HG03354 (cell line): ENCODE data around the gene ZBTB4.
"Not testable (repeated sequence)": the region's sequence is repeated elsewhere in the genome, so short reads cannot be mapped to it uniquely, and the experiment has no call there.

Experiments used
- ATAC-seq: cut with Tn5 transposase; IDR thresholded peaks from one replicate; pipeline ENCODE4 v1.9.1; 2021; ENCODE audit warnings: mild to moderate bottlenecking; ENCODE audit not compliant: unreplicated experiment, poor library complexity, severe bottlenecking

The ZBTB4 gene

GRCh38 chr17:7474767-7475166, 4.7 kb downstream of the ZBTB4 start:
- ATAC-seq, result not testable (repeated sequence)

DNA sequence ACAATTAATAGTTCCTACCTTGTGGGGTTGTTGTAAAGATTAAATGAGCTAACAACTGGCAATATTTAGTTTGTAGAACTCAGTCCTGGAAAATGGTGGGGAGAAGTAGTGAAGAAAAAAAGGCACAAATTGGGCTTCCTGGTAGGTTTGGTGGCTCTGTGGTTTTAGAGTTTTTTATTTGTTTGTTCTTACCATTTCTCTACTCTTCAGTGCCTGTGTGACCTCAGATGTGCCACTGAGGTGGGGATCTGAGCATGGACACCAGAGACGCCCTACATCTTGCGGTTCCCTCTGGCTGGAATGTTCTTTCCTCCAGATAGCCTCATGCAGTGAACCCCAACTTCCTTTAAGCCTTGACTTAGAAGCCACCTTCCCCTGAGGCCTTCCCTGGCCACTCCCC, 7.7 kb downstream of the ZBTB4 start:
- ATAC-seq, result no peak

DNA sequence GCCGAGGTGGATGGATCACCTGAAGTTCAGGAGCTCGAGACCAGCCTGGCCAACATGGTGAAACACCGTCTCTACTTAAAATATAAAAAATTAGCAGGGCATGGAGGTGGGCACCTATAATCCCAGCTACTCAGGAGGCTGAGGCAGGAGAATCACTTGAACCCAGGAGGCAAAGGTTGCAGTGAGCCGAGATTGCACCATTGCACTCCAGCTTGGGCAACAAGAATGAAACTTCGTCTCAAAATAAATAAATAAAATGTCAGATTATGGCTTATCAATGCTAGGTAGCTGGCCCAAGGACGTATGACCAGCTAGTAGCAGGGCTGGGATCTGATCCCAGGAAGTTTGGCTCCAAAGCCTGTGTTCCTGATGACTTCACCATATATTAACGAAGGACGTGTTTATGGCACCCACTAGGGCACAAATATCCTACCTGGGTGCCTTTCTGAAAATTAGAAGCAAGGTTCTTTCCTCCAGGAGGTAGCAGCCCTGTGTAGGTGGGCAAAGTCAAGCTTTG, 8.9 kb downstream of the ZBTB4 start:
- not testable (repeated sequence) for ATAC-seq

GRCh38 chr17:7469843-7470242, 9.6 kb downstream of the ZBTB4 start:
- not testable (repeated sequence) for ATAC-seq

DNA sequence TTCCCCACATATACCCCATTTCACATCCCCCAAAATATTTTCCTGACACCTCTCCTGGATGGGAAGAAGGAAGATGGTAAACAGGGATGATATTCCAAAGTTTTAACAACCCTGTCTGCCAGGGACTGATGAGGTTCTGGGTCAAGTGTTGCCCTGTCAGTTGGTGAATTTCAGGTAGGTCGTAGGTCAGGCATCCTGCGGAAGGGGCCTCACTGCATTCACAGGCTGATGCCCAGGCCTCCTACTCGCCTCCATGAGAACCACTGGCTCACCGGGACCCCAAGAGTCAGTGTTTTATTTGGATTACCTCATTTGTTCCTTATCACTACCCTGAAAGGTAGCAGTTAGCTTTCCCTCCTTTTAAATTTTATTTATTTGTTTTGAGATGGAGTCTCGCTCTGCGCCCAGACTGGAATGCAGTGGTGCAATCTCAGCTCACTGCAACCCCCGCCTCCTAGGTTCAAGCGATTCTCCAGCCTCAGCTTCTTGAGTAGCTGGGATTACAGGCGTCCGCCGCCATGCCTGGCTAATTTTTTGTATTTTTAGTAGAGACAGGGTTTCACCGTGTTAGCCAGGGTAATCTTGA, 10.5 kb downstream of the ZBTB4 start:
- no peak for ATAC-seq

DNA sequence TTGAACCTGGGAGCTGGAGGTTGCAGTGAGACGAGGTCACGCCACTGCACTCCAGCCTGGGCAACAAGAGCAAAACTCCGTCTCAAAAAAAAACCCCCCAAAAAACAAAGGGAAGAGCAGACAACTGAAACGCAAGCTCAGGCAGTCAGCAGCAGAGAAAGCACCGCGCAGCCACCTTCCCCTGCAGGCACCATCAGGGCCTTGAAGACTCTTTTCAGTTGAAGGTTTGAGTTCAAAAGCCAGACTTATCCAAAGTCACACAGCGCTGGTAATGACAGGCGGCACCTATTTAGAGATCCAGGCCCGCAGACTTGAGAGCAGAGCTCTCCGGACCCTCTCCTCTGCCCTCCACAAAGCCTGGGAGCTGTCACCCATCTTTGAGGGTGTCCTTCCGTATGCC, 11.1 kb downstream of the ZBTB4 start:
- ATAC-seq, result no peak

- no peak for ATAC-seq
Measured at GRCh38 chr17:7467498-7467897, 11.9 kb downstream of the ZBTB4 start.

DNA sequence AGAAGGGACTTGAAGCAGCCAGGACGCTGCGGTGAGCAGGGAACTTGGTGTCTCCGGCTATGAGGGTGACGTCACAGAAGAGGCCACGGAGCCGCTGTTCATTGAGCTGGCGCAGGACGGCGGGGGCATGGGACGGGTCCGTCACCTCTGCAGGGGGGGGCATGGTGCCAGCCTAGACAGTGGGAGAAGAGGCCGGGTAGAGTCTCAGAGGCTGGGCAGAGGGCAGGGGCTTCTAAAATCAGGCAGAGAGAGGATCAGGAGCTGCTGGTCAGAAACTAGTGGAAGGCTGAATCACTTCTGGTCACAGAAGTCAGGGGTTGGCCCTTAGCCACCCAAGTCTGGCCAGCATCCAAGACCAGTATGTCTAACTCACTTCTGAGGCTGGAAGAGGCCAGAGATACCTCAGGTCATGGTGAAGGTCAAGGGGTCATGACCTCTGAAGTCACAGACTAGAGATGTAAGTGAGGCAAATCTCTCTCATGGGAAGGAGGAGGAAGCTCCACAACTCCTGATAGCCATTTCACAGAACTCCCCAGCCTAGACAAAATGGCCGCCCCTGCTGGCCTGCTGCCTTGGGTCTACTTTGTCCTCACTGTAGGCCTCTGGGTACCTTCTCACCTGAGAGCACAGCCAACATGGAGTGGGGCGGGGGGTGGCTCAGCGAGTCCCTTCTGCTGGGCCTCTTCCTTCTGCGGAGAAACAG, 12.6 kb downstream of the ZBTB4 start:
- ATAC-seq, result no peak

GRCh38 chr17:7466318-7466638, 13.2 kb downstream of the ZBTB4 start:
- ATAC-seq, result no peak

- ATAC-seq, result no peak
Measured at GRCh38 chr17:7465597-7466275, 13.7 kb downstream of the ZBTB4 start.

- no peak for ATAC-seq
Measured at GRCh38 chr17:7464081-7464480, 15.3 kb downstream of the ZBTB4 start.

DNA sequence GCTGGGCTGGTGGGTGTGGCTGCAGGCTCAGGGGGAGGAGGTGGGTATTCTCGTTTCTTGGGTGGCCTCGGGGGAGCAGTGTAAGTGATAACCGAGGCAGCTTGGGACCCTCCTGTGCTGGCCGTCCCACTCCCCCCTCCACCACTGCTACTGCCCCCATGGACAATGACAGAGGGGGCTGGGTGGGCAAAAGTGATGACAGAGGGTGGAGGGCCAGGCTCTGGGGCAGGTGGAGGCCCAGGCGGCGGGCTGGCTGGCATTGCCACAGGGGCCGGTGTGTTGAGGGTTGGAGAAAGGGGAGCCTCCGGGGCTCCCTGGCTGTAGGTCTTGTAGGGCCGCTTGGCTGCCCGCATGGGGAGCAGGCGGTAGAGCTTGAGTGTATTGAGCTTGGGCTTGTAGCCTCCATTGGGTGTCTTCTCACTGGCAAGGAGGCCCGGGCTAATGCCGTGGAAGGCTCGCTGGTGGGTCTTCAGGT, 16.0 kb downstream of the ZBTB4 start:
- ATAC-seq, result no peak

DNA sequence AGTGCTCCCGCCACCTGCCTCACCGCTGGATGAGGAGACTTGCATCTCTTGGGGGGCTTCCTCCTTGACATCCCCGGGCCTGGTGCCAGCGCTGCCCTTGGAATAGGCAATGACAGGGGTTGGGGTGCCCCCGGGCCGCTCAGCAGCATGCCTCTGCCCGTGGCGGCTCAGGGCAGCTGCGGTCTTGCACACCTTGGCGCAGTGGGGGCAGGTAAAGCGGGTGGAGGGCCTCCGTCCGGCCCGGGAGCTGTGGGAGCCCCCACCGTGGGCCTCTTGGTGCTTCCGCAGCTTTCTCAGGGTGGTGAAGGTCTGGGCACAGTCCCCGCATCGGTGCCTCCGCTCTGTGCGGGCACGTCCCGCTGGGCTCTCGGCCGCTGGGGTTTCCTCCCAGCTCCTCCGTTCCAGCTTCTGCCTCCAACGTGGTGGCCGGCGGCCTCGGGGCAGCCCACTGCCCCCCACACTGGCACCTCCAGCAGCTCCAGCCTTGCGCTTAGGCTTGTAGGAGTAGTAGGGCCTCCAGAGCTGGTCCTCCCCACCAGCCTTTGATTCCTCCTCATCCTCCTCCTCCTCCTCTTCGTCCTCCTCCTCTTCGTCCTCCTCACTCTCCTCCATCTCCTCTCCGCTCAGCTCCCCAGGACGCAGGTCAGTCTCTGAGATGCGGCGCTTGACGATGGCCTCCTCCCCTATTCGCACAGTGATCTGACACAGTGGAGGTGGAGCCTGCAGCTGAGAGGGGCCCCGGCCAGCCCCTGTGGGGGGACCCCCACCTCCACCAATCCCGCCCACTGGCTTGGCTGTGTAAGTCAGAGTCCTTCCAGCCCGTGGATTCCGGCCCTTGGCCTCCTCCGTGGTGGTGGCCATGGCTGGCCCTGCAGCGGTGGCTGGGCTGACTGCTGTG, 16.7 kb downstream of the ZBTB4 start:
- ATAC-seq, result no peak

DNA sequence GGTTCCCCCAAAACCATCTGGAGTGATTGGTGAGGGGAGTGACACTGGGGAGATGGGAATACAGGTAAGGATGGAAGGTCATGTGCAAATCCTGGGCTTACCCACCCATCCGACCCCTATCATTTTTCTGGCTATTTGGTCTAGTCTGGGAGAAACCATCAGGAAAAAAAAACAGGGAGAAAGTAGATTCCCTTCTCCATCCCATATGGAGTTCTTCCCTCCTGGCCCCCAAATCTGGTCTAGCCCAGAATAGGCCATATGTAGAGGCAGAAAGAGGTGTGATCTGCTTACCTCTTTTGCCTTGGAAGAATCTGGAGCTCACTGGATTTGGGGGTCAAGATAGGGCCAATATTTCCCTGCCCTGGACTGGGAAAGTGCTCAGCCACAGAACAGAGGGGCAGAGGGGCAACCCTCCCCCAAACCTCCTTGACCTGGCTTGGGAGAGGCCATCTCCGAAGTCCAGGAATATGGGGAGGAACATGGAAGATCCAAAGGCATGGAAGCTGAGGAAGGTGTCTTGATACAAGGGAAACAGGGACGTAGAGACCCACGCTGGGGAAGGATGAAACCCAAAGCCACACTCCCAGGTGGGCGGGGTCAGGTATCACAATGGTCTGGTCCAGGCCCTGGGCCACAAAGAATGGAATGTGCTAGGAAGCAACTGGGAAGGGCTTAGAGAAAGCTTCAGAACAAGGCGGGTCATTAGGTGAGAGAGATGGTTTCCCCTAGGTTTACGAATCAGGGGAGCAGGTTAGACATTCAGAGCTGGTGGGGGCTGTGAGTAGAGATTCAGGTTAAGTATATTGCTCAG, 18.4 kb downstream of the ZBTB4 start:
- ATAC-seq, result no peak

GRCh38 chr17:7459961-7460545, 19.4 kb downstream of the ZBTB4 start:
- no peak for ATAC-seq

GRCh38 chr17:7448461-7448860, 31.0 kb downstream of the ZBTB4 start:
- no peak for ATAC-seq

DNA sequence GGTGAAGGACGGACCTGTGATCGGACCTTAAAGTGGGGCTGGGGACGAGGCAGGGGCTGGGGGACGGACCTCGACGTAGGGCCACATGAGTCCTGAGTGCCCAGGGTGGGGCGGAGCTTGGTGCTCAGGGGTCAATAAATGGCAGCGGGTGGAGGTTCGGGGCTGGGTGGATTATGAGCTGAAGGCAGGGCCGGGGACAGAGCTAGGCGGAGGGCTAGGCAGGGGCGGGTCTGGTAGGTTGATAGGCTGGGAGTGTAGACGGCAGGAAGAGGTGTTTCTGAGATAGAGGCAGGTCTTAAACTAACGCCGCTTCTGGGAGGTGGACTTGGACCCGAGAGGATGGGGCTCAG, 33.8 kb downstream of the ZBTB4 start:
- ATAC-seq, result no peak

- no peak for ATAC-seq
Measured at GRCh38 chr17:7444682-7445618, 34.5 kb downstream of the ZBTB4 start, which contains the start of gene CHRNB1. Gene CHRNB1, plus strand, starts transcription at chr17:7445061. Its CDS starts 67 bp downstream, at chr17:7445128.
